Myocyte (in vitro differentiated cells): ENCODE data around the gene STARD13. TPM values are rescaled to one million over a fixed set of nuclear protein-coding genes. Genes with fewer than 3 reads are reported as not detected.
A peak's percentile ranks its signal among the peaks of the same experiment; 100 is the strongest.
"Not testable (repeated sequence)": the region's sequence is repeated elsewhere in the genome, so short reads cannot be mapped to it uniquely, and the experiment has no call there.

Source experiments
- DNase-seq: peaks from one replicate; pipeline ENCODE4 v3.0.0-alpha.2; 2012; ENCODE audit warnings: low read depth
- total RNA-seq: library from RNA; depleted of rRNA; stranded (reverse); fragments of >200 nt; gene quantifications from 2 replicates; pipeline ENCODE4 v1.2.3, GENCODE V29; 2014

STARD13 gene
- total RNA-seq, 1 donor from 2014 or later, result 28.6 TPM

GRCh38 chr13:33257841-33258807, 27.4 kb downstream of the STARD13 start:
- no peak for DNase-seq

- DNase-seq, result no peak
Measured at GRCh38 chr13:33256148-33256840, 29.3 kb downstream of the STARD13 start.

GRCh38 chr13:33252135-33252534, 33.4 kb downstream of the STARD13 start:
- DNase-seq, result peak; percentile 85

GRCh38 chr13:33251131-33251661, 34.4 kb downstream of the STARD13 start:
- peak; percentile 90 for DNase-seq

GRCh38 chr13:33250609-33251008, 34.9 kb downstream of the STARD13 start:
- DNase-seq, result no peak

GRCh38 chr13:33249894-33250293, 35.7 kb downstream of the STARD13 start:
- no peak for DNase-seq

- peak; percentile 92 for DNase-seq
Measured at GRCh38 chr13:33249066-33249465, 36.5 kb downstream of the STARD13 start.

- no peak for DNase-seq
Measured at GRCh38 chr13:33245505-33246158, 39.9 kb downstream of the STARD13 start.

- no peak for DNase-seq
Measured at GRCh38 chr13:33244907-33245287, 40.7 kb downstream of the STARD13 start.

- DNase-seq, result peak; percentile 94
Measured at GRCh38 chr13:33244210-33244906, 41.2 kb downstream of the STARD13 start.

GRCh38 chr13:33242984-33243617, 42.5 kb downstream of the STARD13 start:
- DNase-seq, result no peak

GRCh38 chr13:33242372-33242771, 43.2 kb downstream of the STARD13 start:
- not testable (repeated sequence) for DNase-seq

- DNase-seq, result peak; percentile 63
Measured at GRCh38 chr13:33236021-33236420, 49.5 kb downstream of the STARD13 start.

- peak; percentile 36 for DNase-seq
Measured at GRCh38 chr13:33235564-33235963, 50.0 kb downstream of the STARD13 start.

GRCh38 chr13:33235078-33235477, 50.5 kb downstream of the STARD13 start:
- DNase-seq, result peak; percentile 89

GRCh38 chr13:33233547-33233946, 52.0 kb downstream of the STARD13 start:
- no peak for DNase-seq

- no peak for DNase-seq
Measured at GRCh38 chr13:33232883-33233282, 52.7 kb downstream of the STARD13 start.

GRCh38 chr13:33231339-33231738, 54.2 kb downstream of the STARD13 start:
- DNase-seq, result no peak

GRCh38 chr13:33230178-33230881, 55.2 kb downstream of the STARD13 start:
- no peak for DNase-seq
